OCI-LY1 (cell line): ENCODE measurements around the gene NGF.

ENCODE experiments used
- CTCF ChIP-seq: fragments of 200-600 bp; sonication (generic), shearing (Covaris generic); IDR thresholded peaks from 2 replicates; pipeline ENCODE4 v1.5.1; 2017; ENCODE audit warnings: mild to moderate bottlenecking, antibody characterized with exemption, low read length, moderate library complexity, mixed read lengths
- EZH2 ChIP-seq: fragments of 200-600 bp; sonication (generic), shearing (Covaris generic); IDR thresholded peaks from 2 replicates; pipeline ENCODE4 v1.8.0; 2017; ENCODE audit warnings: borderline replicate concordance, mixed run types, mild to moderate bottlenecking, antibody characterized with exemption, low read length, moderate library complexity, mixed read lengths

GRCh38 chr1:115278211-115278610 lies 59.8 kb downstream of the NGF start:
- TF ChIP-seq CTCF (no peak), EZH2 (no peak)
